ENCODE measurements around the gene KRTAP21-3. TPM values are rescaled to one million over a fixed set of nuclear protein-coding genes. Genes with fewer than 3 reads are reported as not detected.
"Not testable (repeated sequence)": the region's sequence is repeated elsewhere in the genome, so short reads cannot be mapped to it uniquely, and the experiment has no call there.

Gene KRTAP21-3
- polyA plus RNA-seq (2013): not detected

- 86% methylated on average over 1 of the region's 3 CpGs for WGBS (ENCODE audit: insufficient coverage)
- ChIA-PET CTCF (no interaction called here), POLR2A (no interaction called here)
- H3K9me3 ChIP-seq (ENCODE audit: control extremely low read depth in 1 of 5, control insufficient read depth in 4 of 5, insufficient read depth in 2 of 5, low read depth in 1 of 5, low read length in 4 of 5): no peaks in the 10 kb centered on the region
- H3K4me1 ChIP-seq (ENCODE audit: control extremely low read depth in 1 of 4, control insufficient read depth in 4 of 4, insufficient read depth in 4 of 4, low read length in 3 of 4): no peaks in the 10 kb centered on the region
- H3K27me3 ChIP-seq (replicated peaks in 2 of 5; ENCODE audit: control insufficient read depth in 4 of 5, insufficient read depth in 5 of 5, low read length in 4 of 5): no peaks in the 10 kb centered on the region
- H3K27ac ChIP-seq (ENCODE audit: insufficient read depth in 1 of 2, low read depth in 1 of 2, low read length in 2 of 2, poor library complexity in 1 of 2, severe bottlenecking in 2 of 2): no peak within 1 kb of the TSS
- H3K36me3 ChIP-seq (ENCODE audit: control insufficient read depth in 4 of 4, insufficient read depth in 4 of 4, low read length in 3 of 4): no peaks in the 10 kb centered on the region
- DNase-seq: no peak
- H3K4me3 ChIP-seq (ENCODE audit: control insufficient read depth in 1 of 7, extremely low read depth in 1 of 7, insufficient read depth in 4 of 7, low read depth in 2 of 7, low read length in 6 of 7): no peak within 1 kb of the TSS
These were observed at the start of gene KRTAP21-3 for GRCh38 chr21:30718239-30718909. TSS of gene KRTAP21-3 (minus strand) at chr21:30718777. CDS start at chr21:30718759, 18 bp downstream.

- H3K27ac ChIP-seq (ENCODE audit: insufficient read depth in 1 of 2, low read depth in 1 of 2, low read length in 2 of 2, poor library complexity in 1 of 2, severe bottlenecking in 2 of 2): no peak overlapping the region
- H3K9me3 ChIP-seq (ENCODE audit: control extremely low read depth in 1 of 5, control insufficient read depth in 4 of 5, insufficient read depth in 2 of 5, low read depth in 1 of 5, low read length in 4 of 5): no peaks in the 10 kb centered on the region
- ChIA-PET POLR2A (no interaction called here), CTCF (no interaction called here)
- H3K4me1 ChIP-seq (ENCODE audit: control extremely low read depth in 1 of 4, control insufficient read depth in 4 of 4, insufficient read depth in 4 of 4, low read length in 3 of 4): no peaks in the 10 kb centered on the region
- no peak overlapping the region for H3K4me3 ChIP-seq (ENCODE audit: control insufficient read depth in 1 of 7, extremely low read depth in 1 of 7, insufficient read depth in 4 of 7, low read depth in 2 of 7, low read length in 6 of 7)
- 94% methylated on average over 2 of the region's 2 CpGs for WGBS (ENCODE audit: insufficient coverage)
- H3K27me3 ChIP-seq (replicated peaks in 2 of 5; ENCODE audit: control insufficient read depth in 4 of 5, insufficient read depth in 5 of 5, low read length in 4 of 5): no peaks in the 10 kb centered on the region
- no peak for DNase-seq
- no peaks in the 10 kb centered on the region for H3K36me3 ChIP-seq (ENCODE audit: control insufficient read depth in 4 of 4, insufficient read depth in 4 of 4, low read length in 3 of 4)
These were observed 42.2 kb upstream of the KRTAP21-3 start for GRCh38 chr21:30760776-30761175.

- Histone ChIP-seq H3K4me3 (ENCODE audit: control insufficient read depth in 1 of 7, extremely low read depth in 1 of 7, insufficient read depth in 4 of 7, low read depth in 2 of 7, low read length in 6 of 7) (no peak overlapping the region), H3K4me1 (ENCODE audit: control extremely low read depth in 1 of 4, control insufficient read depth in 4 of 4, insufficient read depth in 4 of 4, low read length in 3 of 4) (no peaks in the 10 kb centered on the region), H3K9me3 (ENCODE audit: control extremely low read depth in 1 of 5, control insufficient read depth in 4 of 5, insufficient read depth in 2 of 5, low read depth in 1 of 5, low read length in 4 of 5) (no peaks in the 10 kb centered on the region), H3K36me3 (ENCODE audit: control insufficient read depth in 4 of 4, insufficient read depth in 4 of 4, low read length in 3 of 4) (no peaks in the 10 kb centered on the region), H3K27ac (ENCODE audit: insufficient read depth in 1 of 2, low read depth in 1 of 2, low read length in 2 of 2, poor library complexity in 1 of 2, severe bottlenecking in 2 of 2) (no peak overlapping the region), H3K27me3 (replicated peaks in 2 of 5; ENCODE audit: control insufficient read depth in 4 of 5, insufficient read depth in 5 of 5, low read length in 4 of 5) (no peaks in the 10 kb centered on the region)
- CTCF ChIA-PET: no interaction called here
- WGBS (ENCODE audit: insufficient coverage): 77% methylated on average over 2 of the region's 2 CpGs
- DNase-seq: no peak
- POLR2A ChIA-PET: no interaction called here
These were observed 39.7 kb upstream of the KRTAP21-3 start for GRCh38 chr21:30758306-30758705.

- H3K36me3 ChIP-seq (ENCODE audit: control insufficient read depth in 4 of 4, insufficient read depth in 4 of 4, low read length in 3 of 4); H3K4me3 ChIP-seq (ENCODE audit: control insufficient read depth in 1 of 7, extremely low read depth in 1 of 7, insufficient read depth in 4 of 7, low read depth in 2 of 7, low read length in 6 of 7); POLR2A ChIA-PET; H3K9me3 ChIP-seq (ENCODE audit: control extremely low read depth in 1 of 5, control insufficient read depth in 4 of 5, insufficient read depth in 2 of 5, low read depth in 1 of 5, low read length in 4 of 5); H3K27ac ChIP-seq (ENCODE audit: insufficient read depth in 1 of 2, low read depth in 1 of 2, low read length in 2 of 2, poor library complexity in 1 of 2, severe bottlenecking in 2 of 2); CTCF ChIA-PET; DNase-seq; H3K27me3 ChIP-seq (replicated peaks in 2 of 5; ENCODE audit: control insufficient read depth in 4 of 5, insufficient read depth in 5 of 5, low read length in 4 of 5); H3K4me1 ChIP-seq (ENCODE audit: control extremely low read depth in 1 of 4, control insufficient read depth in 4 of 4, insufficient read depth in 4 of 4, low read length in 3 of 4): not testable (repeated sequence)
- WGBS (ENCODE audit: insufficient coverage): no CpG with 5 or more reads among the region's 2 CpGs
These were observed 36.8 kb upstream of the KRTAP21-3 start, which contains the start of gene KRTAP21-1 for GRCh38 chr21:30755328-30755727. TSS of gene KRTAP21-1 (minus strand) at chr21:30755428. CDS start at chr21:30755378, 50 bp downstream.

GRCh38 chr21:30747159-30747558 is 28.6 kb upstream of the KRTAP21-3 start, which contains the start of gene KRTAP21-2:
TSS of gene KRTAP21-2 (minus strand) at chr21:30747259. CDS start at chr21:30747202, 57 bp downstream.
- no peak within 1 kb of the TSS for H3K27ac ChIP-seq (ENCODE audit: insufficient read depth in 1 of 2, low read depth in 1 of 2, low read length in 2 of 2, poor library complexity in 1 of 2, severe bottlenecking in 2 of 2)
- no peaks in the 10 kb centered on the region for H3K4me1 ChIP-seq (ENCODE audit: control extremely low read depth in 1 of 4, control insufficient read depth in 4 of 4, insufficient read depth in 4 of 4, low read length in 3 of 4)
- H3K9me3 ChIP-seq (ENCODE audit: control extremely low read depth in 1 of 5, control insufficient read depth in 4 of 5, insufficient read depth in 2 of 5, low read depth in 1 of 5, low read length in 4 of 5): peaks cover 0 to 1% (median 0%) of the 10 kb centered on the region in 5 experiments
- no peaks in the 10 kb centered on the region for H3K36me3 ChIP-seq (ENCODE audit: control insufficient read depth in 4 of 4, insufficient read depth in 4 of 4, low read length in 3 of 4)
- DNase-seq: no peak
- no peak within 1 kb of the TSS for H3K4me3 ChIP-seq (ENCODE audit: control insufficient read depth in 1 of 7, extremely low read depth in 1 of 7, insufficient read depth in 4 of 7, low read depth in 2 of 7, low read length in 6 of 7)
- POLR2A ChIA-PET: no interaction called here
- no peaks in the 10 kb centered on the region for H3K27me3 ChIP-seq (replicated peaks in 2 of 5; ENCODE audit: control insufficient read depth in 4 of 5, insufficient read depth in 5 of 5, low read length in 4 of 5)
- CTCF ChIA-PET: interaction anchor here (1.3 kb wide), 1 partner anchor 23 kb away, joined by 3 read pairs; no protein-coding TSS in a partner anchor

GRCh38 chr21:30740462-30740861 is 21.9 kb upstream of the KRTAP21-3 start:
- H3K9me3 ChIP-seq (ENCODE audit: control extremely low read depth in 1 of 5, control insufficient read depth in 4 of 5, insufficient read depth in 2 of 5, low read depth in 1 of 5, low read length in 4 of 5): no peaks in the 10 kb centered on the region
- WGBS (ENCODE audit: insufficient coverage): no CpG with 5 or more reads among the region's 2 CpGs

GRCh38 chr21:30733026-30733425 is 14.4 kb upstream of the KRTAP21-3 start:
- ChIA-PET CTCF (no interaction called here), POLR2A (no interaction called here)
- H3K36me3 ChIP-seq (ENCODE audit: control insufficient read depth in 4 of 4, insufficient read depth in 4 of 4, low read length in 3 of 4): no peaks in the 10 kb centered on the region
- H3K4me3 ChIP-seq (ENCODE audit: control insufficient read depth in 1 of 7, extremely low read depth in 1 of 7, insufficient read depth in 4 of 7, low read depth in 2 of 7, low read length in 6 of 7): no peak overlapping the region
- no peaks in the 10 kb centered on the region for H3K27me3 ChIP-seq (replicated peaks in 2 of 5; ENCODE audit: control insufficient read depth in 4 of 5, insufficient read depth in 5 of 5, low read length in 4 of 5)
- H3K27ac ChIP-seq (ENCODE audit: insufficient read depth in 1 of 2, low read depth in 1 of 2, low read length in 2 of 2, poor library complexity in 1 of 2, severe bottlenecking in 2 of 2): no peak overlapping the region
- no peaks in the 10 kb centered on the region for H3K9me3 ChIP-seq (ENCODE audit: control extremely low read depth in 1 of 5, control insufficient read depth in 4 of 5, insufficient read depth in 2 of 5, low read depth in 1 of 5, low read length in 4 of 5)
- no peak for DNase-seq
- WGBS (ENCODE audit: insufficient coverage): no CpG with 5 or more reads among the region's 1 CpG
- no peaks in the 10 kb centered on the region for H3K4me1 ChIP-seq (ENCODE audit: control extremely low read depth in 1 of 4, control insufficient read depth in 4 of 4, insufficient read depth in 4 of 4, low read length in 3 of 4)

More at GRCh38 chr21:30740462-30740861, 21.9 kb upstream of the KRTAP21-3 start:
- ChIA-PET POLR2A (no interaction called here), CTCF (no interaction called here)
- H3K36me3 ChIP-seq (ENCODE audit: control insufficient read depth in 4 of 4, insufficient read depth in 4 of 4, low read length in 3 of 4): no peaks in the 10 kb centered on the region
- DNase-seq: no peak
- H3K27me3 ChIP-seq (replicated peaks in 2 of 5; ENCODE audit: control insufficient read depth in 4 of 5, insufficient read depth in 5 of 5, low read length in 4 of 5): no peaks in the 10 kb centered on the region
- H3K4me1 ChIP-seq (ENCODE audit: control extremely low read depth in 1 of 4, control insufficient read depth in 4 of 4, insufficient read depth in 4 of 4, low read length in 3 of 4): no peaks in the 10 kb centered on the region
- no peak overlapping the region for H3K4me3 ChIP-seq (ENCODE audit: control insufficient read depth in 1 of 7, extremely low read depth in 1 of 7, insufficient read depth in 4 of 7, low read depth in 2 of 7, low read length in 6 of 7)
- H3K27ac ChIP-seq (ENCODE audit: insufficient read depth in 1 of 2, low read depth in 1 of 2, low read length in 2 of 2, poor library complexity in 1 of 2, severe bottlenecking in 2 of 2): no peak overlapping the region

Measured in common myeloid progenitor, CD34-positive (primary cell).